Parathyroid adenoma (tissue), 2 donors: ENCODE measurements around the gene CFAP299.

ENCODE experiments used
- H2AFZ ChIP-seq: fragments of 300-600 bp; sonication (generic); one replicate; pipeline ENCODE4 v1.7.0; 2017; ENCODE audit warnings: antibody characterized with exemption, mild to moderate bottlenecking
- H3K27ac ChIP-seq: fragments of 300-600 bp; sonication (generic); one replicate; pipeline ENCODE4 v1.7.0; 2017
- H3K27me3 ChIP-seq: fragments of 300-600 bp; sonication (generic); one replicate; pipeline ENCODE4 v1.7.0; 2017; ENCODE audit warnings: low read length; ENCODE audit not compliant: control insufficient read depth, insufficient read depth
- H3K36me3 ChIP-seq: fragments of 300-600 bp; sonication (generic); one replicate; pipeline ENCODE4 v1.7.0; 2017; ENCODE audit warnings: low read length; ENCODE audit not compliant: control insufficient read depth, insufficient read depth
- H3K4me1 ChIP-seq: fragments of 300-600 bp; sonication (generic); one replicate; pipeline ENCODE4 v1.7.0; 2017; ENCODE audit warnings: control low read depth
- H3K4me2 ChIP-seq: fragments of 300-600 bp; sonication (generic); one replicate; pipeline ENCODE4 v1.7.0; 2017; ENCODE audit warnings: low read length
- H3K4me3 ChIP-seq: fragments of 300-600 bp; sonication (generic); one replicate; pipeline ENCODE4 v1.7.0; 2017; ENCODE audit warnings: low read depth, low read length
- H3K79me2 ChIP-seq: fragments of 300-600 bp; sonication (generic); one replicate; pipeline ENCODE4 v1.7.0; 2017; ENCODE audit warnings: control low read depth
- H3K9ac ChIP-seq: fragments of 300-600 bp; sonication (generic); one replicate; pipeline ENCODE4 v1.7.0; 2017; ENCODE audit warnings: mild to moderate bottlenecking
- H3K9me3 ChIP-seq: fragments of 300-600 bp; sonication (generic); one replicate; pipeline ENCODE4 v1.7.0; 2017; ENCODE audit warnings: low read length; ENCODE audit not compliant: control insufficient read depth
- CTCF ChIP-seq: fragments of 300-600 bp; sonication (generic); IDR thresholded peaks from one replicate; pipeline ENCODE4 v1.7.0; 2017; ENCODE audit warnings: antibody characterized with exemption, mild to moderate bottlenecking
- donor health status: primary hyperparathyroidism.

CFAP299 gene

GRCh38 chr4:80343887-80344286, 8.4 kb downstream of the CFAP299 start:
- TF ChIP-seq CTCF, result no peak
- no peak overlapping the region for H3K4me2 ChIP-seq

DNA sequence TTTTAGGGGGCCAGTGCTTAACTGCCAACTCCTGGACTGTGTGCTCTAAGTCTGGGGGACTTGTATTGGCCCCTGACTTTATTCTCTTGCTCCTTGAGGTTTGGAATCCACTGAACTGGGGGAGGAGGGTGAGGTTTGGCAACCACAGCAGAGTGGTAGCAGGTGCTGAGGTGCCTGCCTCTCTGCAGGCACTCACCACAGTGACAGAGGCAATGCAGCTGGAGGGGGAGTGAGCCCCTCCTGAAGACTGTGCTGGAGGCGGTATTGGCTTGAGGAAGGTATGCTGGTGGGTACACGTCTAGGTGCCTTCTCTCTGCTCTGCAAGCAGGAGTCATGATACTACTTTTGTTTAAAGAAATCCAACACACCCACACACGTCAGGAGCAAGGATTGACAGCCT, 24.6 kb downstream of the CFAP299 start:
- H3K4me3 ChIP-seq, result no peak overlapping the region
- H3K27ac ChIP-seq, result no peak overlapping the region
- H3K36me3 ChIP-seq, result no peaks in the 10 kb centered on the region
- H3K27me3 ChIP-seq, result no peaks in the 10 kb centered on the region
- no peaks in the 10 kb centered on the region for H3K9me3 ChIP-seq
- no peaks in the 10 kb centered on the region for H3K79me2 ChIP-seq
- H3K9ac ChIP-seq, result no peak overlapping the region
- no peaks in the 10 kb centered on the region for H3K4me1 ChIP-seq
- no peak overlapping the region for H3K4me2 ChIP-seq
- no peak overlapping the region for H2AFZ ChIP-seq
- TF ChIP-seq CTCF, result no peak

More at GRCh38 chr4:80343887-80344286, 8.4 kb downstream of the CFAP299 start:
- Histone ChIP-seq H2AFZ (no peak overlapping the region), H3K27me3 (no peaks in the 10 kb centered on the region), H3K79me2 (no peaks in the 10 kb centered on the region), H3K4me3 (no peak overlapping the region), H3K36me3 (no peaks in the 10 kb centered on the region), H3K9ac (no peak overlapping the region), H3K9me3 (no peaks in the 10 kb centered on the region), H3K27ac (no peak overlapping the region), H3K4me1 (no peaks in the 10 kb centered on the region)

DNA sequence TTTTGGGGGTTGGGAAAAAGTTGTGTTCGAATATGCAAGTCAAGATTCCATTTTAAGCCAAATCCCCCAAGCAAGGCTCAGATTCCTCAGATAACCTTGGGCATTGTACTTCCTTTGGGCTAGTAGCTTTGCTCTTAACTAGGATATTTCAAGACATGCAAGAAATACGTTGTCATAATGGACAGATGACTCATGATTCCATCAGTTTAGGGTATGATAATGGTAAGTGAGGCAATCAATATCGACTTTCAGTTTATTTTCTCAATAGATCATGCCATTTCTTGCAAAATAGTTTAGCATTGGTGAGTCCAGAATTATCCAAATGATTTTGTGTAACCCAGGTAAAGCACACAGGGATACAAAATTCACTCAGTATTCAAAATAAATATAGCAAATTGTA, 25.4 kb downstream of the CFAP299 start:
- H2AFZ ChIP-seq, result no peak overlapping the region
- H3K27ac ChIP-seq, result no peak overlapping the region
- no peak for TF ChIP-seq CTCF
- no peak overlapping the region for H3K4me3 ChIP-seq
- no peaks in the 10 kb centered on the region for H3K79me2 ChIP-seq
- H3K36me3 ChIP-seq, result no peaks in the 10 kb centered on the region
- H3K9me3 ChIP-seq, result no peaks in the 10 kb centered on the region
- no peak overlapping the region for H3K9ac ChIP-seq
- H3K4me1 ChIP-seq, result no peaks in the 10 kb centered on the region
- H3K4me2 ChIP-seq, result no peak overlapping the region
- H3K27me3 ChIP-seq, result no peaks in the 10 kb centered on the region

DNA sequence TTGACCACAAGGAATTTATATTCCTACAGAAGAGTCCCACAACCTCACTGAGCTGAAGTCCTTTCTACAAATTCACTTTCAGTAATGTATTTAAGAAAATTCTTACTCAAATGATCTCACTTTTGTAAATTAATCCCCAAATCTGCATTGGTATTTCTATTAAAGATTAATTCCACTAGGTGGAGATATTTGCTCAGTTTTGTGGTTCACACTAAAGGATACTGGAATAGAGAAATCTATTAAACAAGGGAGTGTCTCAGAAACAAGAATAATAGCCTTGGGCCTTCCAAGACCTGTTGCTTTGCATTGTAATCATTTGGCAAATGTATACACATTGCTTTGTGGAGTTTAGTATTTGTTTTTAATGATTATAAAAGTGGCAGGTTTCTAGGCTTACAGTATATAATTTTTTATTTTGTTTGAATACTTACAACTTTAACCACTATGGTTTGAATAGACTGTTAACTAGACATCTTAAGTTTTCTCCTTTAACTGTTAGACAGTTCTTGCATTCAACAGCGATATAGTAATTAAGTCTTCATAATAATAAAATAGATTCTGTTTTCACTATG, 25.9 kb downstream of the CFAP299 start:
- Histone ChIP-seq H3K4me1 (no peaks in the 10 kb centered on the region), H3K4me2 (no peak overlapping the region), H3K4me3 (no peak overlapping the region), H3K36me3 (no peaks in the 10 kb centered on the region), H3K79me2 (no peaks in the 10 kb centered on the region), H3K27me3 (no peaks in the 10 kb centered on the region), H3K27ac (no peak overlapping the region), H3K9ac (no peak overlapping the region), H3K9me3 (no peaks in the 10 kb centered on the region), H2AFZ (no peak overlapping the region)
- TF ChIP-seq CTCF, result no peak

DNA sequence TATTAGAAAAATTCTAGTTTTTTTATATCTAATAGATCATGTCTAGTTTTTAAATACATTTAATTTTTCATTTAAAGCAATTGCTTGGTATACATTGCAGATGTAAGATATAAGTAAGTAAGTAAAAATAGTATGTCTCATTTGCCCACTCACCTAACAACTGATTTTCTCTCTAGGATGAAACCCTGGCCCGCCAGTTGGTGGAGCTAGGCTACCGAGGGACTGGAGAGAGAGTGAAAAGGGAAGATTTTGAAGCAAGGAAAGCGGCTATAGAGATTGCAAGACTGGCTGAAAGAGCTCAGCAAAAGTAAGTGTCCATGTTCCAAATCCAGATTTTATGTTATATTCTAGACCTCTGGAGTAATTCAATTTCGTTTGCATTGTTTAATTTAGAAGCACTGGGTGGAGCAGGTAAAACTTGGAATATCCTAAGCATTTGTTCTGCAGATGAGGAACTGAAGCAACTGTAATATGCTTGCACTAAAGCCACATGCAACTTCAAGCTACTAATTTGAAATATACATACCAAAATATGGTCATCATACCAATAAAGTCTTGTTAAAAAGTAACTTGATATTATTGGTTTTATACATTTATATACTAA, 27.1 kb downstream of the CFAP299 start:
- H3K4me1 ChIP-seq, result no peaks in the 10 kb centered on the region
- no peaks in the 10 kb centered on the region for H3K36me3 ChIP-seq
- TF ChIP-seq CTCF, result no peak
- no peak overlapping the region for H3K9ac ChIP-seq
- H3K27me3 ChIP-seq, result no peaks in the 10 kb centered on the region
- no peak overlapping the region for H3K4me2 ChIP-seq
- no peak overlapping the region for H3K4me3 ChIP-seq
- H3K79me2 ChIP-seq, result no peaks in the 10 kb centered on the region
- no peaks in the 10 kb centered on the region for H3K9me3 ChIP-seq
- no peak overlapping the region for H3K27ac ChIP-seq
- H2AFZ ChIP-seq, result no peak overlapping the region
